ENCODE data around the gene TAS2R30.

DNA sequence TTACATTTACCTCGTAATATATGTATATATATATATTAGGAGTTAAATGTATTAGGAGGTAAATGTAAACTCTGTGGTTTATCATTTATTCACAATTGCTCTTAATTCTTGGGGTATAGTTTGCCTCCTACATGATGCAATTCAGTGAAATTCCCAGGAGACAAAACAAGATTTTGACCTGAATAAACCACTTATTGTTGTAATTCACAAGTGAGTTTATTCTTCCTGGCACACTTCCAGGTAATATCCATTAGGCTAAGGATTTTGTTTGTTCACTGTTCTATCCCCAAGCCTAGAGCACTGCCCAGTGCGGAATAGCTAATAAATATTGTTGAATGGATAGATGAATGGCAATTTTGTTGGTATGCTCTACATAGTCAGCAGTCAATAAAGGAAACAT lies 39.6 kb upstream of the TAS2R30 start:
- TF ChIP-seq POLR2A (IDR thresholded peaks at IDR 0.05): no peak
- TF ChIP-seq, protein P1, sequence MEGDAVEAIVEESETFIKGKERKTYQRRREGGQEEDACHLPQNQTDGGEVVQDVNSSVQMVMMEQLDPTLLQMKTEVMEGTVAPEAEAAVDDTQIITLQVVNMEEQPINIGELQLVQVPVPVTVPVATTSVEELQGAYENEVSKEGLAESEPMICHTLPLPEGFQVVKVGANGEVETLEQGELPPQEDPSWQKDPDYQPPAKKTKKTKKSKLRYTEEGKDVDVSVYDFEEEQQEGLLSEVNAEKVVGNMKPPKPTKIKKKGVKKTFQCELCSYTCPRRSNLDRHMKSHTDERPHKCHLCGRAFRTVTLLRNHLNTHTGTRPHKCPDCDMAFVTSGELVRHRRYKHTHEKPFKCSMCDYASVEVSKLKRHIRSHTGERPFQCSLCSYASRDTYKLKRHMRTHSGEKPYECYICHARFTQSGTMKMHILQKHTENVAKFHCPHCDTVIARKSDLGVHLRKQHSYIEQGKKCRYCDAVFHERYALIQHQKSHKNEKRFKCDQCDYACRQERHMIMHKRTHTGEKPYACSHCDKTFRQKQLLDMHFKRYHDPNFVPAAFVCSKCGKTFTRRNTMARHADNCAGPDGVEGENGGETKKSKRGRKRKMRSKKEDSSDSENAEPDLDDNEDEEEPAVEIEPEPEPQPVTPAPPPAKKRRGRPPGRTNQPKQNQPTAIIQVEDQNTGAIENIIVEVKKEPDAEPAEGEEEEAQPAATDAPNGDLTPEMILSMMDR (IDR thresholded peaks at IDR 0.05): no peak
